HG03342 (cell line): ENCODE results near the gene ITLN1.
"Not testable (repeated sequence)": the region's sequence is repeated elsewhere in the genome, so short reads cannot be mapped to it uniquely, and the experiment has no call there.

Experiments
- ATAC-seq: cut with Tn5 transposase; IDR thresholded peaks from one replicate; pipeline ENCODE4 v1.9.1; 2021; ENCODE audit warnings: mild to moderate bottlenecking, moderate library complexity; ENCODE audit not compliant: unreplicated experiment

The ITLN1 gene

DNA sequence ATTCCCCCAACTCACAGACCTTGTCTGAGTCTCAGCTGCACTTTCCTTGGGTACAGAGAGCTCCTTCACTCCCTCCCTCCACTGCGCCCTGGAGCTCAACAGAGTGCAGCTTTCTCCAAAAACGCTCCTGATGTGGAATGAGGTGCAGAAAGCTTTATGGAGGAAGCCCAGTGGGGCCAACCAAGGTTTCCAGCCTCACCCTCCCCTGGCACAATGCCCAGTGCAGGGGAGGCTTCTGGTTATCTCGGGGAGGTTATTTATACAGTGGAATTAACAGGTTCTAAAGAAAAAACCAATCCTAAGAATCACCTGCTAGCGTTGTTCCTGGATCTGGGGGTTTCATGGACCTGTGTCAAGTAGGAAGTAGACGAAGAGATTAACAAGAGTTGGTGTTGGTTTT, at the start of gene ITLN1:
TSS of gene ITLN1 (minus strand) at position 139 of the 400 bp plus-strand sequence. CDS start 303 bp downstream, outside the sequence.
- ATAC-seq, result no peak

DNA sequence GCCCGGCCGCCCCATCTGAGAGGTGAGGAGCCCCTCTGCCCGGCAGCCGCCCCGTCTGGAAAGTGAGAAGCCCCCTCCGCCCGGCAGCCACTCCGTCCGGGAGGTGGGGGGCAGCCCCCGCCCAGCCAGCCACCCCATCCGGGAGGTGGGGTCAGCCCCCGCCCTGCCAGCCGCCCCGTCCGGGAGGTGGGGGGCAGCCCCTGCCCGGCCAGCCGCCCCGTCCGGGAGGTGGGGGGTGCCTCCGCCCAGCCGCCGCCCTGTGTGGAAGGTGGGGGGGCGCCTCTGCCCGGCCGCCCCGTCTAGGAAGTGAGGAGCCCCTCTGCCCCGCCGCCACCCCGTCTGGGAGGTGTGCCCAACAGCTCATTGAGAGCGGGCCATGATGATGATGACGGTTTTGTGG, 48.3 kb upstream of the ITLN1 start:
- ATAC-seq, result not testable (repeated sequence)

DNA sequence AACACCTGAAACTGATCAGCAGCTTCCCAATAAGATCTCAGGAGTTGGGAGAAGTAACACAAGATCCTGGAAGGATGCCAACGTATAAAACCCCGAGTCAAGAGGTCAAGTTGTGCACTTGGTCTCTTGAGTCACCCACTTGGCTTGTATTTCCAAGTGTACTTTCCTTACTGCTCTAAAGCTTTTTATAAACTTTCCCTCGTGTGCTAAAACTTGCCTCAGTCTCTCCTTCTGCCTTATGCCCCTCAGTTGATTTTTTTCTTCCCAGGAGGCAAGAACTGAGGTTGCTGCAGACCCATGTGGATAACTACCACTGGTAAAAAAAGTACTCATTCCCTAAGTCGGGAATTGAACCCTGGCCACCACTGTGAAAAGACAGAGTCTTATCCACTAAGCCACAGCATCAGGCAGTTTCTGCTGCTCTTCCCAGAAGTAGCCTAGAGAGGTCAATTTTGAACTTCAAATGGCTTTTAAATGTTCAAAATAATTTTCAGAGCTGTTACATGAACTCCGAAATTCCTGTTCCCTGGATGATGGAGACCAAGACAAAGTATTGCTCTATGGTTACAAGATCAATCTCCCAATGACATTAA, 40.8 kb upstream of the ITLN1 start:
- ATAC-seq, result no peak

DNA sequence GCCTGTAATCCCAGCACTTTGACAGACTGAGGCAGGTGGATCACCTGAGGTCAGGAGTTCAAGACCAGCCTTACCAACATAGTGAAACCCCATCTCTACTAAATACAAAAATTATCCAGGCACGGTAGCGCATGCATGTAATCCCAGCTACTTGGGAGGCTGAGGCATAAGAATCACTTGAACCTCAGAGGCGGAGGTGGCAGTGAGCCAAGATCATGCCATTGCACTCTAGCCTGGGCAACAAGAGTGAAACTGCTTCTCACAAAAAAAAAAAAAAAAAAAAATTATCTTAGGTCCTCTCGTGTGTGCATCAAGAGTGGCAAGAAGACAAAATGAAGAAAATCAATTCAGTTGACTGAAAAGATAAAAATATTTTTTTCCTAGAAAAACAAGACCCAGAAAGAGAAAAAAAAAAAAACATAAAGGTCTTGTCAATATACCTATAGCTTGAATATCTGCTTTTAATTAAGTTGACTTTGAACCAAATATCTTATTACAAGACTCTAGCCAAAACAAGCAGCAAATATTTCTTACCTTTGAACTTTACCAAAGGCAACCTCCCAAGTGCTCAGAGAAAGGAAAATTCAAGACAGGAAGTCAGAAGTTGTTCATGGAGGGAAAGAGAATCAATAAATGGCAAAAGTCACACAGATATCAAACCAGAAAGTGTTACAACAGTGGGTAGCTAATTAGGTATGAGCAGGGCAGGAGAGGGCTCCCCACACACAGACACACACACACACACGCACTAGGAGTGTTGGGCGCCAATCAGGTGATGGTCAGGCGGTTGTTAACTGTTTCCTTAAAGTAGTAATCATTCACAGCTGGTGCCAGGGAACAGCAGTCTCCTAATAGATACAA, 40.0 kb upstream of the ITLN1 start:
- ATAC-seq, result no peak

DNA sequence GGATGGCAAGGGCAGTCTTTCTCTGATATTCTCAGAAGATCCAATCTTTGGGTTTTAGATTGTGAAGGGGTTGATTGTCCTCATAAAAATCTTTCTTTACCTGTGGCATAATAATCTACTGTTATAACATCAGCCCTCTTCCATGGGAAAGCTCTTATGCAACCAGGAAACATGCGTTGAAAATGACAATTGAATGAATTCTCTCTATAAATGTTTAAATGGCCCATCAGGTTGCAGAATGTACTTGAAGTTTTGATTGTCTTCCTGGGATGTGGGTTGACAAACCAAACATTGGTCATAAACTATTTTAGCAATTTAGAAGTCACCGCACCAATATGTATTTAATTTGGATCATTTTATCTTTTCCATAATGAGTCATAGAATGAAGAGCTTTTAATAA, 31.7 kb upstream of the ITLN1 start:
- ATAC-seq, result no peak

DNA sequence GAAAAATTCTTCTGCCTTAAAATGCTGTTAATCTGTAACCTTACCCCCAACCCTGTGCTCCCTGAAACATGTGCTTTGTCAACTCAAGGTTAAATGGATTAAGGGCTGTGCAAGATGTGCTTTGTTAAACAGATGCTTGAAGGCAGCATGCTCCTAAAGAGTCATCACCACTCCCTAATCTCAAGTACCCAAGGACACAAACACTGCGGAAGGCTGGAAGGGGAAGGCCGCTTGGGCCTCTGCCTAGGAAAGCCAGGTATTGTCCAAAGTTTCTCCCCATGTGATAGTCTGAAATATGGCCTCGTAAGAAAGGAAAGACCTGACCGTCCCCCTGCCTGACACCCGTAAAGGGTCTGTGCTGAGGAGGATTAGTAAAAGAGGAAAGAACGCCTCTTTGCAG, 28.2 kb upstream of the ITLN1 start:
- ATAC-seq, result not testable (repeated sequence)

DNA sequence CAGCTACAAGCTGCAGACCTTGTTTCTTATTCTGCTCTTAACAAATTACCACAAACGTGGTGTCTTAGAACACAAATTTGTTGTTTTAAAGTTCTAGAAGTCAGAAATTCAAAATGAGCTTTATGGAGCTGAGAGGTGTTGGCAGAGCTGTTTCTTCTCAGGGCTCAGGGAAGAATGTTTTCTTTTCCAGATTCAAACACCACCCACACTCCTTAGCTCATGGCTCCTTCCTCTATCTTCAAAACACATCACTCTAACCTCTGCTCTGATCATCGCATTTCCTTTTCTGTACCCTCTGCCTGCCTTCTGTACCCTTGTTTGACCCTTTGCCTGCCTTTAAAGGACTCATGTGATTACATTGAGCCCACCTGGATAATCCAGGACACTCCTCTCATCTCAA, 26.9 kb upstream of the ITLN1 start:
- no peak for ATAC-seq

DNA sequence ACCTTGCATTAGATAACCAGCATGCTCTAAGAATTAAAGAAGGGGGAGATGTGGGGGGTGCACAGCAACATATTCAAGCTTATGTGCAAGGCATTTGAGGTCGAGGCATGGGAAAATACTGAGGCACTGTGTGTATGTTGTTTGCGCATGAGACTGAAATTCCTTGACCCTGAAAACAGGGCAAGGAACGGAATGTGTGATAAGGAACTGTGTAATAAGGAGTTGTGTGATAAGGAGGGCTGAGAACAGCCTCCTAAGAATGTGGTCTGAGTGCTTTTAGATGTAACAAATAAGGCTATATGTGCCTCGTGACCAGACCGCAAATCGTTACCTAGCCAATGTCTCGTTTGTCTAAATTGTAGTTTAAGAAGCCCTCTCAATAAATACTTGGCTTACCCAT, 26.5 kb upstream of the ITLN1 start:
- ATAC-seq, result no peak

DNA sequence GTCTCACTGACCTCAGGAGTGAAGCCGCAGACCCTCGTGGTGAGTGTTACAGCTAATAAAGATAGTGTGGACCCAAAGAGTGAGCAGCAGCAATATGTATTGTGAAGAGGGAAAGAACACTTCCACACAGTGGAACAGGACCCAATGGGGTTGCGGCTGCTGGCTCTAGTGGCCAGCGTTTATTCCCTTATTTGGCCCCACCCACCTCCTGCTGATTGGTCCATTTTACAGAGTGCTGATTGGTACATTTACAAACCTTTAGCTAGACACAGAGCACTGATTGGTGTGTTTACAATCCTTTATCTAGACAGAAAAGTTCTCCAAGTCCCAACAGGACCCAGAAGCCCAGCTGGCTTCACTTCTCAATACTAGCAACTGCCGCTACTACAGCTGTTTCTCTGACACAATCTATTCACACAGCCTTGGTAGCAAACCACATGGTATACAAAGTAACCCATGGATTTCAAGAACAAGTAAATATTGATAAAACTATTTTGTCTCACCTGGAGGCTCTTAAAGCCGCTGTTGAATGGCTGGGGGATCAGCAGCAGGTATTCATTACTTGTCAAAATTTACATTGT, 25.3 kb upstream of the ITLN1 start:
- ATAC-seq, result no peak

DNA sequence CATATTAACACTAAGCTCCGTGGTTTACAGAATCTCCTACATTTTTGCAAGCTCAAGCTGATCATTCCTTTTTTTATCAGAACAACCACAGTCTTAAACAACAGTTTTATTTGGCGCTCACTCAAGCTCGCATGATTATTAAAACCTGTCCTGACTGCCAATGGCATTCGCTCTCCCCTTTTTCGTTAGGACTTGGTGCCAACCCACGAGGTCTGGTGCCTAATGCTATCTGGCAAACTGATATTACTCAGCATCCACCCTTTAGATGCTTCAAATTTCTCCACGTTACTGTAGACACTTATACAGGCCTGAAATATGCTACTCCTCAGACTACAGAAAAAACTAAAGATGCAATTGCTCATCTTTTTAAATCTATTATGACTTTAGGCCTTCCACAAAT, 23.0 kb upstream of the ITLN1 start:
- ATAC-seq, result no peak

DNA sequence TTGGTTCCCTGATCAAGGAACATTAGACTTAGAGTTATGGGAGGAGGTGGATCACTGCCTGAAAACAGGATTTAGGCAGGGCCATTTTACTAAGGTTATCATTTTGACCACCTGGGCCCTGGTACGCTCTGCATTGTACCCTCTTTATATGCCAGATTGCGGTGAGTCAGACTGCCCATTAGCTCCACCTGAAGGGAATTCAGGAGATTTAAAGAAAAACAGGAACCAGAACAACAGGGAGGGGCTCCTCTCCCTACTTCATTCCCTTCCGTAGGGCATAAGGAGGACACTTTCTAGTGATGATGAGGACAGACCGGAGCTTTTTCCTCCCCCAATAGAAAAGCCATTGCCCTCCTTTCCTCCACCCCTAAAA, 20.6 kb upstream of the ITLN1 start:
- ATAC-seq, result no peak

DNA sequence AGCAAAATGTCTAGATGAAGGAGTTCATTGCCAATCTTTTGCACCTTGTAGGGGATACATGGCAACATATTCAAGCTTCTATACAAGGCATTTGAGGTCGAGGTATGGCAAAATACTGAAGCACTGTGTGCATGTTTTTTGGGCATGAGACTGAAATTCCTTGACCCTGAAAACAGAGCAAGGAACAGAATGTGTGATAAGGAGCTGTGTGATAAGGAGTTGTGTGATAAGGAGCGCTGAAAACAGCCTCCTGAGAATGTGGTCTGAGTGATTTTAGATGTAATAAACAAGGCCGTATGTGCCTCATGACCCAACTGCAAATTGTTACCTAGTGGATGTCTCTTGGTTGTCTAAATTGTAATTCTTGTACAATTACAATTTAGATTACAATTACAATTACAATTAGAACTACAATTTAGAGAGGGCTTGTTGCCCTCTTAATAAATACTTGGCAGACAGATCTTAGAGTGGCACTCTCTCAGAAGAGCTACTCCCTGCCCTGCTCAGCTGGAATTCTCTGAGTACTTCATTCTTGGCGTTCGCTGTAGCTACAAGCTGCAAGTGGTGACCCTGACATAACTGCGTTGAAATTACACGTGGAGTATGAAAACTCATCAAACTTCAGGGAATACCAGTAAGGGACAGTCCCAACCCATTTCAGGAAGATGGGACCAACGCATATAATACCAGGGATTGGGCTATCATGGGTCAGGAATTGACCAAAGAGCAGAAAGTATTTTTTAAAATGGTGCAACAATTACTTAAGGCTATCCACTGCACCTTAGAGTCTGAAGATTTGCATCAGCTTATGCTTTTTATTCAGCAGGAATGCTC, 20.0 kb upstream of the ITLN1 start:
- ATAC-seq, result no peak

DNA sequence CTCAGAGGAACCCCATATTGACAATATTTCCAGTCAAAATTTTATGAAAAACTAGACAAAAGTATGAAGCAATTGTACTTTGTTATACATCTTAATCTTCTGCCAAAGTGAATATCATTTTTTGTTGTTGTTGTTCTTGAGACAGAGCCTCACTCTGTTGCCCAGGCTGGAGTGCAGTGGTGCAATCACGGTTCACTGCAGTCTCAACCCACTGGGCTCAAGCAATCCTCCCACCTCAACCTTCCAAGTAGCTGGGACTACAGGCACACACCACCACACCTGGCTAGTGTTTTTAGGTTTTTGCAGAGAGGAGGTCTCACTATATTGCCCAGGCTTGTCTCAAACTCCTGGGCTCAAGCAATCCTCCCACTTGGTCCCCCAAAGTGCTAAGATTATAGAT, 17.3 kb upstream of the ITLN1 start:
- ATAC-seq, result not testable (repeated sequence)

DNA sequence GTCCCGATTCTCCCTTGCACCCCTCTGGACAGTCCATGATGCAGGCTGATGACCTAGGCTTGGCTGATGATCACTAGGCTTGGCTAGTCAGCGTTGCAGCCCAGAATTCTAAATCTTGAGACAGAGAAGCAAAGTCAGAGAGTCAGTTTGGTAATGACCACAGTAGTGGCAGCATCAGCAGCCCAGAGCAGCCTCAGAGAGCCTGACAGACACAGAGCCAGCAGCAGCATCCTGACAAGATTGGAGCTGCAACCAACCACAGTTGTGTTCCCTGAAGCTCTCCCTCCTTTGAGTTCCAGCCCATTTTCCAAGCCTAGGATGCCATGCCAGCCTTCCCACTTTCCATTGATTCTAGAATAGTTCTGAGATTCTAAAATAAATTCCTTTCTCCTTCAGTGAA, 16.8 kb upstream of the ITLN1 start:
- no peak for ATAC-seq

DNA sequence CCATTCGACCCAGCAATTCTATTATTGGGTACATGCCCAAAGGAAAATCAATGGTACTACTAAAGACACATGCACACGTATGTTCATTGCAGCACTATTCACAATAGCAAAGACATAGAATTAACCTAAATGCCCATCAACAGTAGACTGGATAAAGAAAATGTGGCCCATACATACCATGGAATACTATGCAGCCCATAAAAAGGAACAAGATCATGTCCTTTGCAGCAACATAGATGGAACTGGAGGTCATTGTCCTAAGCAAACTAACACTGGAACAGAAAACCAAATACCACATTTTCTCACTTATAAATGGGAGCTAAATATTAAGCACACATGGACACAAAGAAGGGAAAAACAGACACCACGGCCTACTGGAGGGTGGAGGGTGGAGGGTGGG, 15.7 kb upstream of the ITLN1 start:
- ATAC-seq, result not testable (repeated sequence)

DNA sequence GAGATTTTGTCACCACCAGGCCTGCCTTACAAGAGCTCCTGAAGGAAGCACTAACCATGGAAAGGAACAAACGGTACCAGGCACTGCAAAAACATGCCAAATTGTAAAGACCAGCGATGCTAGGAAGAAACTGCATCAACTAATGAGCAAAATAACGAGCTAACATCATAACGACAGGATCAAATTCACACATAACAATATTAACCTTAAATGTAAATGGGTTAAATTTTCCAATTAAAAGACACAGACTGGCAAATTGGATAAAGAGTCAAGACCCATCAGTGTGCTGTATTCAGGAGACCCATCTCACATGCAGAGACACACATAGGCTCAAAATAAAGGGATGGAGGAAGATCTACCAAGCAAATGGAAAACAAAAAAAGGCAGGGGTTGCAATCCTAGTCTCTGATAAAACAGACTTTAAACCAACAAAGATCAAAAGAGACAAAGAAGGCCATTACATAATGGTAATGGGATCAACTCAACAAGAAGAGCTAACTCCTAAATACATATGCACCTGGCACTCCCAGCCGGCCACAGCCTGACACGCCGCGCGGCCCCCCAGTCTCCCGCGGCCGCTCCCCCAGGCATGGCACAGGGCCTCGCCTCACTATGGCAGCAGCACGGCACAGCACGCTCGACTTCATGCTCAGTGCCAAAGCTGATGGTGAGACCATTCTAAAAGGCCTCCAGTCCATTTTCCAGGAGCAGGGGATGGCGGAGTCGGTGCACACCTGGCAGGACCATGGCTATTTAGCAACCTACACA, 9.6 kb upstream of the ITLN1 start:
- not testable (repeated sequence) for ATAC-seq

DNA sequence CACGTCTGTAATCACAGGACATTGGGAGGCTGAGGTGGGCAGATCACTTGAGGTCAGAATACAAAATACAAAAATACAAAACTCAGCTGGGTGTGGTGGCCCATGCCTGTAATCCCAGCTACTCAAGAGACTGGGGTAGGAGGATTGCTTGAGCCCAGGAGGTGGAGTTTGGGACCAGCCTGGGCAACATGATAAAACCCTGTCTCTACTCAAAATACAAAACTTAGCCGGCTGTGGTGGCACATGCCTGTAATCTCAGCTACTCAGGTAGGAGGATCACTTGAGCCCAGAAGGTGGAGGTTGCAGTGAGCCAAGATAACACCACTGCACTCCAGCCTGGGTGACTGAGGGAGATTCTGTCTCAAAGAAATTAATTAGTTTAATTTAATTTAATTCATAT, 6.5 kb upstream of the ITLN1 start:
- no peak for ATAC-seq

DNA sequence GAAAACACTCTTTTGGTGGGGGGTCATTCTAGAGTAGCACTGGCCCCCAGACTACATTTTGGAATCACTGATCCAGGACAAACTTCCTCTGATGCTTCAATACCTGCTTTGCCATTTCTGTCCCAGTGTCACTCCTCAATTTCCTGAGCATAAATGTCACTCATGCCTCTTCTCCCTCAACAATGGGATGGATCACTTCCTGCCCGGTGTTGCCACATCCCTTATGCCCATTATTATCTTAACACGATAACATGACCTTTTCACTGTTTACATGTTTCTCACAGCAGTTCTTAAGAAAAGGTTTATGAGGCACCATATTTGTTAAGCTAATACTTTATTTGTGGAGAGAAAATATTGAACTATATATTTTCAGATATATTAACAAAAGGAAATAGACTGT, 3.9 kb upstream of the ITLN1 start:
- no peak for ATAC-seq

DNA sequence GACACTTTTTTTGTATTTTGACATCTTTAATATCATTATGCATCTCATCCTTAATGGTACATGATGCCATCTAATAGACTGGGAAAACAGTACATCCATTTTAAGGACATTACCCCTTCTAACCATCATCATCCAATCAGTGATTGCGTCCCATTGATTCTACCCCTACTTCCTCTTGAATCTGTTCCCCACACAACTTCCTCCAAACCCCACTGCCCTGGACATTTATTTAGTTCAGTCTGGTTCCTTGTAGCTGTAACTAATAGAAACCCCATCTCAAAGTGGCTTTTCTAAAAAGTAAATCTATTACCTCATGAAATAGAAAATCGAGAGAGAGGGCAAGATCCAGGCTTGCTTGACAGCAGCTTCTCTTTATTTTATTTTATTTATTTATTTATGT, 2.1 kb upstream of the ITLN1 start:
- ATAC-seq, result no peak

DNA sequence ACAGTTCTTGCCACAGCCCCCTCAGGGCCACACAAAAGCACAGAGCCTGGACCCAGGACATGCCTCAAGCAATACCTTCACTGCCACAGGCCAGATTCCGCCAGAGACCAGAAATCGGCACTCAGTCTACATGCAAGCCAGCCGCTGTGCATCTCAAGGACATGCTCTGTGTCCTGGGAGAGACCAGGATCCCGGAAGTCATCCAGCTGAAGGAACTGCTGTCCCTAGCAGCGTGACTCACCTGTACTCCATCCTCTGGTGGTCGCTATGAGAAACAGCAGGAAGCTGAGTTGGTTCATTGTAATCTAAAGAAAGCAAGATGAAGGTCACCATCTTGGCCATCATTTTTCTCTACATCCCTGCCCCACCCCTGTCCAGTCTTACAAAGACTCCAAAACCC, 401 bp downstream of the ITLN1 start:
- no peak for ATAC-seq
